ENCODE results near the gene COL8A2. TPM values are rescaled to one million over a fixed set of nuclear protein-coding genes. Genes with fewer than 3 reads are reported as not detected.

COL8A2 gene
- total and polyA plus RNA-seq, 2 of the 4 experiments (the other 2 are of a cell fraction), result 0.54 to 1.1 TPM

DNA sequence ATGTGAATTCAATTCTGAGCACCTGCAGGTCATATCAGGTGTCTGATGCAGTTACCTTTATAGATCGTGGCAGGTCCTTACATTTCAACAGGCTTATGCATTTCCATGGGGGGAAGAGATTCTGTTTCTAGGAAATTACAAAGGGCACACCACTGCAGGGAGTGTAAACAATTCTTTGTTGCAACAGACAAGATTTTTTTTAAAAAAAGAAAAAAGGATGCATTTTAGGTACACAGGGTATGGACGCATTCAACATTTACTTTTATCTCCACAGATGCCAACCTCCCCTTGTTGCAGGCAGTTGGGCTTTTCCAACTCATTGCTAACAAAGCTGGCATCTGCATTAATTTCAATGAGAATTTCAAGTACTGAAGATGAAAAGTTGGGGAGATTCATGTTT is 54.7 kb downstream of the COL8A2 start:
- H3K36me3 ChIP-seq (ENCODE audit: control insufficient read depth, insufficient read depth, low read length), result no peaks in the 10 kb centered on the region
- H3K9me1 ChIP-seq (ENCODE audit: insufficient read depth, low read length), result no peaks in the 10 kb centered on the region
- H3K23ac ChIP-seq (ENCODE audit: low read depth, low read length), result no peak overlapping the region
- no peak overlapping the region for H3K18ac ChIP-seq (ENCODE audit: low read depth, low read length)
- no peak overlapping the region for H2BK5ac ChIP-seq (ENCODE audit: low read depth, low read length, poor library complexity, severe bottlenecking)
- no peak overlapping the region for H3K27ac ChIP-seq (ENCODE audit: insufficient read depth, low read length)
- dilution Hi-C loops (cut with HindIII; ENCODE audit: low sequenced_read_pairs, unreplicated experiment), result no loop called here
- no peak overlapping the region for H3K4me2 ChIP-seq (ENCODE audit: low read depth, low read length)
- H4K91ac ChIP-seq (ENCODE audit: insufficient read depth, low read depth, low read length), result no peak overlapping the region
- CTCF ChIA-PET, result interaction anchor here (0.6 kb wide), 1 partner anchor 12 kb away, joined by 5 read pairs; no protein-coding TSS in a partner anchor
- POLR2A ChIA-PET (ENCODE audit: unreplicated experiment), result no interaction called here
- no peak overlapping the region for H2AK5ac ChIP-seq (ENCODE audit: low read depth, low read length)
- no TSS peak for BruUV-seq (replicated peaks)
- H2BK15ac ChIP-seq (ENCODE audit: low read depth, low read length), result no peak overlapping the region
- H2BK20ac ChIP-seq (ENCODE audit: low read depth, low read length), result no peak overlapping the region
- H3K56ac ChIP-seq (ENCODE audit: extremely low read depth, insufficient read depth, low read length), result no peak overlapping the region
- no peak overlapping the region for H4K5ac ChIP-seq (ENCODE audit: low read depth, low read length)
- no peak overlapping the region for H2AK9ac ChIP-seq (replicated peaks; ENCODE audit: low read depth, low read length, poor library complexity)
- no peak for TF ChIP-seq MAFK (IDR thresholded peaks at IDR 0.05; ENCODE audit: low read depth, low read length)
- TF ChIP-seq MXI1 (IDR thresholded peaks at IDR 0.05; ENCODE audit: borderline replicate concordance, low read depth, low read length), result no peak
- no peak for TF ChIP-seq BHLHE40 (IDR thresholded peaks at IDR 0.05; ENCODE audit: low read depth, low read length)
- TF ChIP-seq, protein P1, sequence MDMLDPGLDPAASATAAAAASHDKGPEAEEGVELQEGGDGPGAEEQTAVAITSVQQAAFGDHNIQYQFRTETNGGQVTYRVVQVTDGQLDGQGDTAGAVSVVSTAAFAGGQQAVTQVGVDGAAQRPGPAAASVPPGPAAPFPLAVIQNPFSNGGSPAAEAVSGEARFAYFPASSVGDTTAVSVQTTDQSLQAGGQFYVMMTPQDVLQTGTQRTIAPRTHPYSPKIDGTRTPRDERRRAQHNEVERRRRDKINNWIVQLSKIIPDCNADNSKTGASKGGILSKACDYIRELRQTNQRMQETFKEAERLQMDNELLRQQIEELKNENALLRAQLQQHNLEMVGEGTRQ (IDR thresholded peaks at IDR 0.05; ENCODE audit: low read depth, low read length), result no peak
- TF ChIP-seq SMC3 (IDR thresholded peaks at IDR 0.05; ENCODE audit: low read depth, low read length), result no peak
- intact Hi-C loops (cut with micrococcal nuclease), result no loop called here
- no peak overlapping the region for H4K8ac ChIP-seq (ENCODE audit: low read depth in 2 of 2, low read length in 2 of 2)
- in situ Hi-C loops (cut with MboI; ENCODE audit: low sequenced_read_pairs), result no loop called here
- no CpG with 5 or more reads among the region's 2 CpGs for WGBS, 2 experiments (ENCODE audit: extremely low coverage in 2 of 2, insufficient read length in 1 of 2)
- no peak overlapping the region for H3K4ac ChIP-seq (ENCODE audit: low read depth, low read length)
- H2BK120ac ChIP-seq (ENCODE audit: low read depth, low read length), result no peak overlapping the region
- H3K4me3 ChIP-seq (ENCODE audit: insufficient read depth, low read depth, low read length), result no peak overlapping the region
- H3K9me3 ChIP-seq (ENCODE audit: control insufficient read depth, insufficient read depth, low read length), result no peaks in the 10 kb centered on the region
- ATAC-seq (ENCODE audit: low read depth), result no peak
- H3K4me1 ChIP-seq (ENCODE audit: control insufficient read depth, insufficient read depth, low read length), result no peaks in the 10 kb centered on the region
- H3K79me1 ChIP-seq (ENCODE audit: low read depth in 1 of 2, low read length in 2 of 2), result no peaks in the 10 kb centered on the region
- no peak overlapping the region for H3K14ac ChIP-seq (replicated peaks; ENCODE audit: low read depth, low read length)
- no peaks in the 10 kb centered on the region for H4K20me1 ChIP-seq (ENCODE audit: insufficient read depth, low read length)
- H3K9ac ChIP-seq (ENCODE audit: low read depth, low read length), result no peak overlapping the region
- no peaks in the 10 kb centered on the region for H3K27me3 ChIP-seq (ENCODE audit: control insufficient read depth, insufficient read depth, low read length)
- no peak for DNase-seq
- no peak overlapping the region for H2AFZ ChIP-seq (replicated peaks; ENCODE audit: low read length, poor library complexity)
